Measurements from ENCODE around the gene HEXB. TPM values are rescaled to one million over a fixed set of nuclear protein-coding genes. Genes with fewer than 3 reads are reported as not detected.

The HEXB gene
- total and polyA plus RNA-seq, 2 of the 13 experiments (the other 11 are each of a cell fraction or from before 2014, with no cell fraction given) = 100 to 104 TPM

GRCh38 chr5:74638970-74639806 is 45.8 kb upstream of the HEXB start (continued):
- no peak for TF ChIP-seq GRHL1 (CRISPR knock-in tag; conservative IDR thresholded peaks at IDR 0.05)
- TF ChIP-seq NRL (CRISPR knock-in tag; IDR thresholded peaks at IDR 0.05; ENCODE audit: borderline replicate concordance) = no peak
- no peak for TF ChIP-seq ZBTB7A (CRISPR knock-in tag; IDR thresholded peaks at IDR 0.05)
- no peak for TF ChIP-seq NONO (IDR thresholded peaks at IDR 0.05)
- TF ChIP-seq NONO (CRISPR knock-in tag; conservative IDR thresholded peaks at IDR 0.05) = no peak
- TF ChIP-seq, protein P1, sequence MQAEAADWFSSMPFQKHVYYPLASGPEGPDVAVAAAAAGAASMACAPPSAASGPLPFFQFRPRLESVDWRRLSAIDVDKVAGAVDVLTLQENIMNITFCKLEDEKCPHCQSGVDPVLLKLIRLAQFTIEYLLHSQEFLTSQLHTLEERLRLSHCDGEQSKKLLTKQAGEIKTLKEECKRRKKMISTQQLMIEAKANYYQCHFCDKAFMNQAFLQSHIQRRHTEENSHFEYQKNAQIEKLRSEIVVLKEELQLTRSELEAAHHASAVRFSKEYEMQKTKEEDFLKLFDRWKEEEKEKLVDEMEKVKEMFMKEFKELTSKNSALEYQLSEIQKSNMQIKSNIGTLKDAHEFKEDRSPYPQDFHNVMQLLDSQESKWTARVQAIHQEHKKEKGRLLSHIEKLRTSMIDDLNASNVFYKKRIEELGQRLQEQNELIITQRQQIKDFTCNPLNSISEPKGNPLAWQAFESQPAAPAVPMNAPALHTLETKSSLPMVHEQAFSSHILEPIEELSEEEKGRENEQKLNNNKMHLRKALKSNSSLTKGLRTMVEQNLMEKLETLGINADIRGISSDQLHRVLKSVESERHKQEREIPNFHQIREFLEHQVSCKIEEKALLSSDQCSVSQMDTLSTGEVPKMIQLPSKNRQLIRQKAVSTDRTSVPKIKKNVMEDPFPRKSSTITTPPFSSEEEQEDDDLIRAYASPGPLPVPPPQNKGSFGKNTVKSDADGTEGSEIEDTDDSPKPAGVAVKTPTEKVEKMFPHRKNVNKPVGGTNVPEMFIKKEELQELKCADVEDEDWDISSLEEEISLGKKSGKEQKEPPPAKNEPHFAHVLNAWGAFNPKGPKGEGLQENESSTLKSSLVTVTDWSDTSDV (CRISPR knock-in tag; IDR thresholded peaks at IDR 0.05) = no peak
- peak; percentile 27 for TF ChIP-seq SAP130 (CRISPR knock-in tag; IDR thresholded peaks at IDR 0.05; ENCODE audit: low read depth)
- TF ChIP-seq PRDM15 (CRISPR knock-in tag; IDR thresholded peaks at IDR 0.05) = peak; percentile 40; the same call in 1 of the 2 replicates
- no peak for TF ChIP-seq SMAD1 (CRISPR knock-in tag; IDR thresholded peaks at IDR 0.05; ENCODE audit: borderline replicate concordance, low read depth)
- no peak for TF ChIP-seq GPN1 (CRISPR knock-in tag; IDR thresholded peaks at IDR 0.05; ENCODE audit: borderline replicate concordance)
- TF ChIP-seq HNRNPUL1 (IDR thresholded peaks at IDR 0.05; ENCODE audit: low read depth, low read length) = no peak
- TF ChIP-seq ATF5 (CRISPR knock-in tag; IDR thresholded peaks at IDR 0.05; ENCODE audit: low read depth) = no peak
- TF ChIP-seq TIGD3 (CRISPR knock-in tag; IDR thresholded peaks at IDR 0.05; ENCODE audit: borderline replicate concordance) = no peak
- no peak for TF ChIP-seq TFAP4 (IDR thresholded peaks at IDR 0.05; ENCODE audit: borderline replicate concordance, low read depth)
- TF ChIP-seq POLR2G (IDR thresholded peaks at IDR 0.05; ENCODE audit: low read depth, low read length) = 0 out of 2 replicates have a peak, but pooled peaks have one; percentile 11
- no peak for TF ChIP-seq ASH2L (IDR thresholded peaks at IDR 0.05; ENCODE audit: insufficient read length, low read depth, low read length)
- TF ChIP-seq ZBTB7B (CRISPR knock-in tag; IDR thresholded peaks at IDR 0.05) = 0 out of 2 replicates have a peak, but pooled peaks have one; percentile 25

Data from HepG2 (cell line).